ENCODE results near the gene NEK7.

Gene NEK7

DNA sequence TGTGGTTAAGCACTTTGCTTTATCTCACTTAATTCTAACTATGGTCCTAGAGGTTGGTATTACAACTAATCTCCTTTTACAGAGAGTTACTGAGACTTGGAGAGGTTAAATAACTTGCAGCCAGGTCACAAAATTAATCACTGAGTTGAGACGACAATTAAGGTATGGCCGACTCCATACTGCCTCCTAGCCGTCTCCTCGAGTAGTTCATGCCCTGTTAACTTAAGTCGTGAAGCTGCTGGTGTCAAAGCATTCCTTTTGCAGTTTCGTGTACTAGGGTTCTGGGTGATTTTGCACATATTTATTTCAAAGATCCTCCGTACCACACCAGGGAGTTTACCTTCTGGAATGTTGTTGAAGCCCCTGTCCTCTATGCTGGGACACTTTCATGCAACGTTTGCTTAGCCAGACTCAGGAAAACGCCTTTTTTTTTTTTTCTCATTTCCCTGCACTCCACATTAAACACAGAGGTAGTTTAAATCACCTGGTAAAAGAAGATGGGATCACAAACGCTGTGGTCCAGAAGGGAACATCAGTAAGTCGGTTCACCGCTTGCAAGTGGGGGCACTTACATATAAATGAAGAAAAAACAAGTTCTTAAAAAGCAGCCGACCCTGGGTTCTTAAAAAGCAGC, 570 bp upstream of the NEK7 start:
- Histone ChIP-seq H3K36me3 (no peaks in the 10 kb centered on the region), H3K4me3 (peak overlapping the region; percentile 88 to 98 (median 96)), H3K4me2 (peak overlapping the region; percentile 60 to 96 (median 91)), H3K4me1 (peaks cover 12 to 23% (median 18%) of the 10 kb centered on the region in 10 experiments; a peak in 19 of 20 replicates), H3K27ac (peak overlapping the region; percentile 86 to 98 (median 93)), H4K20me1 (peaks cover 0 to 23% (median 0%) of the 10 kb centered on the region in 11 experiments; a peak in 2 of 22 replicates), H3K9me3 (replicated peaks in 1 of 11) (no peaks in the 10 kb centered on the region), H3K27me3 (no peaks in the 10 kb centered on the region), H3K9ac (peak overlapping the region; percentile 91 to 97 (median 95))
- TF ChIP-seq Cebpa-rat (IDR thresholded peaks at IDR 0.05) = no peak

DNA sequence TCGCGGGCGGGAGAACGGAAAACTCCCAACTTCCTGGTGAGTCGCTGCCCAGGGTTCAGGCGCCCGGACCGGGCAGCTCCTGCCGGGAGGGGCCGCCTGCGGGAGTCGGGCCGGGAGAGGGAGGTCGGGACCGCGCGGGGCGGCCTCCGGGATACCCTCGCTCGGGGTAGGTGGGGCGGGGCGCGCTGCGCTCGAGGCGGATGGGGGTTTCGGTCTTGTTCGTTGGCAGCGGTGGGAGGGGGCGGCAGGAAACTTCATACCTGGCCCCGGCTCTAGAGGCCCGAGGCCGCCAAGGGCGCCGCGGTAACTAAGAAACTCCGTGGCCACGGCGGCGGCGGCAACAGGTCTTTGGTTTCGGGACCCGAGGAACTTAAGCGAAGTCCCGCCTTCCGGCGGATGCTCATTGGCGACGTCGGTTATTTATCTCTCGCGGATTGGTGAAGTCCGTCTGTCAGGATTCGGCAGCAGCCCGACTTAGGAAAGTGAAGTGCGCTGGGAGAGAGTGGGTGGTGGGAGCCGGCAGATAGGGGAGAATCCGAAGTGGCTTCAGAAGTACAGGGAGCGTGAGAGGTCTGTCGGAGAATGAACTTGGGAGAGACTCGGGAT, 546 bp downstream of the NEK7 start:
- Histone ChIP-seq H3K36me3 (no peaks in the 10 kb centered on the region), H4K20me1 (peaks cover 0 to 34% (median 0%) of the 10 kb centered on the region in 11 experiments; a peak in 6 of 22 replicates), H3K4me1 (peaks cover 19 to 31% (median 24%) of the 10 kb centered on the region in 10 experiments), H3K9me3 (replicated peaks in 1 of 11) (no peaks in the 10 kb centered on the region), H3K4me3 (peak overlapping the region; percentile 88 to 98 (median 96)), H3K4me2 (peak overlapping the region; percentile 89 to 96 (median 94)), H3K9ac (peak overlapping the region; percentile 91 to 97 (median 95)), H3K27ac (peak overlapping the region; percentile 86 to 98 (median 93)), H3K27me3 (no peaks in the 10 kb centered on the region)
- no peak for TF ChIP-seq Cebpa-rat (IDR thresholded peaks at IDR 0.05)

DNA sequence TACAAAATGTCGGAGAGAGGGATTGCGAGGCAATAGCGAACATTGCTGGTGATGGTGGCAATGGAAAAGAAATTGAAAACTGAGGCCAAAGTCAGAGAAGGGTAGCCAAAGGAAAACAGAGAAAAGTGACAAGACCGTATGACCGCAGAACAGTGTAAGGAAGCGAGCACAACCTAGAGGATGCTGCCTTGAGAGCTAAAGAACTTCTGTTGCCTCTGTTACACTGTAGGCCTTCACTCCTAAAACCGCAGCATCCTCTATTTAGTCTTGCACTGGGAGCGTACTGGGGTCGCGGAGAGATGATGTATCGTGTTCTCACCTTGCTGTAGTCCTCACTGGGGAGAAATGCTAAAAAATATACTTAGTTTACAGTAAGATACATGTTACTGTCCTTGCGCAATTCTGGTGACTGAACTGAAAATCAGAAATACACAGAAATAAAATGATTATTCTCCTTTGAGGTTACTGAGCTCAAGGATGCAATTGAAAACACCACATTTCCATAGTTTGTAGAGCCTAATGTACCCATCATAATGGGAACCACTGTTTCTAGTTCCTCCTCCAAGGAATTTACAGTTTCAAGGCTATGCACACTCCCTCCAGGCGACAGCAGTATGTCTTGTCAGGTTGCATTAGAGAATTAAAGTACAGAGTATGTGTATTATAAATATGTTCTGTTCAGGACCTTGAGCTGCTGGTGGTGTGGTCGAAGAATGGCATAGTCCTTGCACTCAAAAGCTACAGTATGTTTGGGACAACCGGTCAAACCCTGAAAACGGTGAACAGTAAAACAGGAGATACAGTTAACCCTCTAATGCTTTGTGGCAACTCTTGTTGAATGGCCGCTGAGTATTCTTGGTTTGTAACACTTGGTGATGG, 1.3 kb downstream of the NEK7 start:
- Histone ChIP-seq H4K20me1 (peaks cover 0 to 42% (median 3%) of the 10 kb centered on the region in 11 experiments; a peak in 7 of 22 replicates), H3K27me3 (no peaks in the 10 kb centered on the region), H3K9ac (peak overlapping the region; percentile 91 to 97 (median 95)), H3K27ac (peak overlapping the region; percentile 86 to 98 (median 93)), H3K9me3 (replicated peaks in 1 of 11) (no peaks in the 10 kb centered on the region), H3K4me2 (peak overlapping the region; percentile 89 to 96 (median 94)), H3K4me1 (peaks cover 22 to 38% (median 26%) of the 10 kb centered on the region in 10 experiments), H3K4me3 (peak overlapping the region; percentile 88 to 98 (median 96)), H3K36me3 (0 out of 22 replicates have a peak, but pooled peaks cover 0 to under 1% (median 0%) of the 10 kb centered on the region in 11 experiments)
- peak in 6 of 11 experiments; percentile 10 to 80 (median 63); a peak in 8 of 22 replicates for TF ChIP-seq Cebpa-rat (IDR thresholded peaks at IDR 0.05)

DNA sequence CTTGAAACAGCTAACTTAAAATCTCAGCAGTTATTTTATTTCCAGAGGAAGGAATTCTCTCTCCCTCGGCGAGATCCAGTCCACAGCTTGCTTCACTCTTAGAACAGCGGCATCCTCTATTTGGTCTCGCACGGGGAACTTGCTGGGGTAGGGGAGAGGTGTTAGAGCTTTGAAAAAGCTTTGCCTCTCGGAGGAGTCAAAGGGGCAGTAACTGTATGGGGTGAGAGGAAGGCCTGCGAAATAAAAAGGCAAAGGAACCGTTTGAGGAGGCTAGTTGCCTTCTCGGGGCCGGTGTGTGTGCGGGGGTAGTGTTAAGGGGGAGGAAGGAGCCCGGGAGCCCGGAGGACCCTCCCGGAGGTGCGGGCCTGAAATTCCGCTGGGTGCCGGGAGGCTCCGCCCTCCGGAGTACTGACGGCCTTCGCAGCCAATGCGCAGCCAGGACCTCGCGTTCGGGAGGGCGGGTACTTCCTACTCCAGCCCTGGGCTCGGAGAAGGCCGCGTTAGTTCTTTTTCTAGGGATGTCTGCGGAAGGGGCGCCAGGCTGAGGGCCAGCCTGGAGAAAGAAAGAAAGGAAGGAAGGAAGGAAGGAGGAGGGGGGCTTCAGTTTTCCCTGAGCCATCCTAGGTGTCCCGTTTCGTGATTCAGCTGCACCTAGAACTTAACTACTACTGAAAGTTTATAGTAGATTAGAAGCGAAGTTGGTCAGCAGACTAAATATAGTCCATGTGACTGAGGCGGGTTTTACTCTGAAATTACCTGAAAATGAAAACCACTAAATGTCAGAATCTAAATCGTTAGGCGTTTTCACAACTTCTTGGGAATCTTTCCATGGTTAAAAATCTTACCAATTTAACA, 2.2 kb downstream of the NEK7 start:
- no peak for TF ChIP-seq Cebpa-rat (IDR thresholded peaks at IDR 0.05)
- peak overlapping the region; percentile 89 to 96 (median 94) for H3K4me2 ChIP-seq
- H3K9ac ChIP-seq = peak overlapping the region; percentile 91 to 97 (median 95)
- H3K36me3 ChIP-seq = peaks cover 0 to 6% (median 2%) of the 10 kb centered on the region in 11 experiments; a peak in 3 of 22 replicates
- H3K9me3 ChIP-seq (replicated peaks in 1 of 11) = no peaks in the 10 kb centered on the region
- peaks cover 0 to 50% (median 4%) of the 10 kb centered on the region in 11 experiments; a peak in 9 of 22 replicates for H4K20me1 ChIP-seq
- H3K27ac ChIP-seq = peak overlapping the region; percentile 66 to 98 (median 93)
- H3K4me3 ChIP-seq = peak overlapping the region; percentile 88 to 98 (median 96)
- no peaks in the 10 kb centered on the region for H3K27me3 ChIP-seq
- peaks cover 22 to 40% (median 26%) of the 10 kb centered on the region in 10 experiments for H3K4me1 ChIP-seq

DNA sequence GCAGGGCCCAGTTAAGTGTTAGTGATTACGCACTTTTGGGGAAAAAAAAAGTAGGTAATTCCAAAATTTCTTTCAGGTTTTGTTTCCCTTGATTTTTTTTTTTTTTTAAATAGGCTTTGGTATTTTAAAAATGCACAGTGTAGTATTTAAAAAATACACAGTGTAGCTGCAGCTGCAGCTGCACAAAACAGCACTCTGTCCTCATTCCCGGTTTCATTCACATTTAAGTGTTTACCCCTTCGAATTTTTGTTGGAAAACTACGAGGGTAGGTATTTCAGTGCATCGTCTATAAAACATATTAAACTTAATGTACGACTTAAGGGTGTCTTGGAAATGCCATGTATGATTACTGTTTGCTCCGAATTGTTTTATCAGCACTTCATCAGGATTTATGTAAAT, 3.4 kb downstream of the NEK7 start:
- Histone ChIP-seq H4K20me1 (peaks cover 0 to 63% (median 11%) of the 10 kb centered on the region in 11 experiments; a peak in 9 of 22 replicates), H3K27ac (no peak overlapping the region), H3K27me3 (no peaks in the 10 kb centered on the region), H3K36me3 (peaks cover 0 to 9% (median 5%) of the 10 kb centered on the region in 11 experiments; a peak in 3 of 22 replicates), H3K9me3 (replicated peaks in 1 of 11) (no peaks in the 10 kb centered on the region), H3K4me3 (no peak overlapping the region), H3K4me1 (peaks cover 23 to 45% (median 26%) of the 10 kb centered on the region in 10 experiments), H3K4me2 (peak overlapping the region in 10 of 11 experiments; percentile 89 to 96 (median 94); a peak in 13 of 22 replicates), H3K9ac (peak overlapping the region in 1 of 11 experiments; percentile 97; a peak in 2 of 22 replicates)
- TF ChIP-seq Cebpa-rat (IDR thresholded peaks at IDR 0.05) = no peak

DNA sequence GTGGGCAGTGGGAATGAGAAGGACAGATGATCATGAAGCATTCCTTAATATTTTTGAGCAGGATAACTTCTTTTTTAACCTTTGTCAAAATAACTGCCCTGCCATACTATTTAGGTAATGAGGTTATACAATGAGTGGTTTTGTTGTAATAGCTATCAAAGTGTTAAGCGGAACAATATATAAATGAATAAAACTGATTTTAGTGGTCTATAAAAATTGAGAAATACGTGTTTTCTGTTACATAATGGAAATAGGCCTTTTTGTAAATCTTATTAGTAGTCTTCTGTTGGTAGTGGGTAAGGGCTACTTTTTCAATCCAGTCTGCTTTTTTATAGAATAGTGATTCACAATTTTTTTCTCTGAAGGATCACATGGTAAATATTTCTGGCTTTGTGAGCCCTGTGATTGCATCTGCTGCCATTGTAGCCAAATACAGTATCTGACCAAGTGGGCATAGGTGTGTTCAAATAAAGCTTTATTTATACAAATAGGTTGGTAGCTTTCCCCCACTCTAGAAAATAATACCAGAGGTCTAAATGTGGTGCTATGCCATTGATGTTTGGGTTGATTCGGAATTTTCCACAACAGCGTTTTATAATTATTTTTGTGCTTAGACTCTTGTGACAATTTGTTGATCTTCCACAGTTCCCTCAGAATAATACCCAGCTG, 4.3 kb downstream of the NEK7 start:
- Histone ChIP-seq H3K36me3 (peaks cover 0 to 9% (median 5%) of the 10 kb centered on the region in 11 experiments; a peak in 3 of 22 replicates), H3K4me2 (peak overlapping the region in 4 of 11 experiments; percentile 63 to 86 (median 68); a peak in 4 of 22 replicates), H4K20me1 (peaks cover 0 to 71% (median 11%) of the 10 kb centered on the region in 11 experiments; a peak in 11 of 22 replicates), H3K27me3 (no peaks in the 10 kb centered on the region), H3K27ac (no peak overlapping the region), H3K9ac (no peak overlapping the region), H3K4me3 (no peak overlapping the region), H3K4me1 (peaks cover 23 to 54% (median 32%) of the 10 kb centered on the region in 10 experiments), H3K9me3 (replicated peaks in 1 of 11) (no peaks in the 10 kb centered on the region)
- TF ChIP-seq Cebpa-rat (IDR thresholded peaks at IDR 0.05) = no peak

DNA sequence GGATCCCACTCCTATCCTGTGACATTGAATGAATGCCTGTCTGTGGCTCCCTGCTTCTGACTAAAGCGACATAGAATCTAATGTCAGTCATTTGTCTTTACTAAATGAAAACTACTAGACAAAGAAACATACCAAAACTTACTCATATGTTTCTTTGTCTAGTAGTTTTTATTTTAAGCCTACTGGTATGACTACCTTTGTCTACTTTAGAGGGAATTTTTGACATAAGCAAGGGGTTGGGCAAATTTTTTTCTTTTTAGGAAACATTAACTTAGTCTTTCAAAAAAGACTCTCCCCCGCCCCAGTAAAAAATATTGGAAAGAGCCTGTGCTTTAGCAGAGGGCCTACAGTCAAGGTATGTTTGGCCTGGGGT, 4.9 kb downstream of the NEK7 start:
- Histone ChIP-seq H3K36me3 (peaks cover 0 to 9% (median 5%) of the 10 kb centered on the region in 11 experiments; a peak in 4 of 22 replicates), H3K4me1 (peaks cover 23 to 60% (median 32%) of the 10 kb centered on the region in 10 experiments), H3K9ac (peak overlapping the region in 1 of 11 experiments; percentile 68; a peak in 2 of 22 replicates), H3K4me2 (peak overlapping the region in 10 of 11 experiments; percentile 9 to 86 (median 54); a peak in 16 of 22 replicates), H3K9me3 (replicated peaks in 1 of 11) (no peaks in the 10 kb centered on the region), H3K4me3 (no peak overlapping the region), H3K27me3 (no peaks in the 10 kb centered on the region), H3K27ac (peak overlapping the region in 5 of 11 experiments; percentile 26 to 39 (median 28); a peak in 7 of 22 replicates), H4K20me1 (peaks cover 0 to 78% (median 17%) of the 10 kb centered on the region in 11 experiments; a peak in 13 of 22 replicates)
- no peak for TF ChIP-seq Cebpa-rat (IDR thresholded peaks at IDR 0.05)
